ENCODE measurements around the gene RNF32. TPM values are rescaled to one million over a fixed set of nuclear protein-coding genes. Genes with fewer than 3 reads are reported as not detected.

RNF32 gene
- total RNA-seq, 1 experiment from 2014 or later: 2.2 TPM

DNA sequence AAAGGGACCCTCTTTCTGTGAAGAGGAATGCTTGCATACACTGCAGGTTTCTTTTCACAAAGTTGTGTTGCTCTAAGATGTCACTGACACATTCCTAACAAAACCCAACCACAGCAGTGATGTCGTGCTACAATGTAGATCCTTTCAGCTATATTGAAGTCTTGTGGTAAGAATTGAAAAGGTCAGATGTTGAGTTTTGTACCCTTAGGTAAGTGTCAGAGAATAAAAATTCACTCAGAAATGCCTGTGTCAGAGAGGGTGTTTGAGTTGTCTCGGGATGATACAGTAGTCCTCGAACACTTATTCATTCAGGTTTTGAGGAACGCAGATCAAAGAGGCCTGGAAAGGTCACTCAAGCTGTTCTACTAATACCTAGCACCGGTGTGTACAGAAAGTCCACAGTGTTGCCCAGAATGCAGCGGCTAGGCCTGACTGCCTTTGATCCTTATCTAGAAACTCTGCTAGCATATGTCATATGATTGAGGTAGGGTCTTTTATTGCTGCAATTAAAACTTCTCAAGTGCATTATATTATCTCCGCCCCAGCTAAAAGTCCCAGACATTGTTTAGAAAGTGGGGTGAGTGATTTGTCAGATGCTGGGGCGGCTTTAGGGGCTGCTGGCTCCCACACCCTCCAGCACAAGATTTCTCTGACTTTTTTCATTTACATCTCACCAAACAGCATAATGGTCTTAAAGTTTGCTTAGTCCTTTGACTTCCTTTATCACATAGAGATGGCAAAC lies 26.0 kb downstream of the RNF32 start:
- Histone ChIP-seq H3K4me3 (no peak overlapping the region), H3K9me3 (ENCODE audit: insufficient read depth, low read depth) (no peaks in the 10 kb centered on the region), H2AFZ (no peak overlapping the region), H4K20me1 (ENCODE audit: insufficient read depth) (no peaks in the 10 kb centered on the region), H3F3A (ENCODE audit: insufficient read depth, low read depth) (no peaks in the 10 kb centered on the region), H3K27me3 (ENCODE audit: insufficient read depth, low read depth) (no peaks in the 10 kb centered on the region), H3K4me2 (no peak overlapping the region), H3K9me2 (ENCODE audit: insufficient read depth) (no peaks in the 10 kb centered on the region), H3K4me1 (replicated peaks; ENCODE audit: insufficient read depth) (no peaks in the 10 kb centered on the region), H3K79me2 (ENCODE audit: low read depth) (no peaks in the 10 kb centered on the region), H3K27ac (no peak overlapping the region), H3K36me3 (ENCODE audit: low read depth) (no peaks in the 10 kb centered on the region)
- intact Hi-C loops (cut with micrococcal nuclease; ENCODE audit: unreplicated experiment): no loop called here
- DNase-seq: no peak
- BruUV-seq (replicated peaks): no TSS peak
- POLR2A ChIA-PET (ENCODE audit: unreplicated experiment): interaction anchor here (0.7 kb wide), 1 partner anchor 78 kb away, joined by 6 read pairs; no protein-coding TSS in a partner anchor
- TF ChIP-seq CTCF (conservative IDR thresholded peaks at IDR 0.05) (no peak), EZH2 (IDR thresholded peaks at IDR 0.05; ENCODE audit: low read depth) (no peak)
- CTCF ChIA-PET: no interaction called here

- no peaks in the 10 kb centered on the region; the same call in 1 of the 2 replicates for H4K20me1 ChIP-seq (ENCODE audit: insufficient read depth)
- DNase-seq: no peak
- H3K36me3 ChIP-seq (ENCODE audit: low read depth): no peaks in the 10 kb centered on the region
- H3K4me1 ChIP-seq (replicated peaks; ENCODE audit: insufficient read depth): no peaks in the 10 kb centered on the region
- H3F3A ChIP-seq (ENCODE audit: insufficient read depth, low read depth): no peaks in the 10 kb centered on the region
- H3K4me3 ChIP-seq: no peak overlapping the region
- H2AFZ ChIP-seq: no peak overlapping the region
- POLR2A ChIA-PET (ENCODE audit: unreplicated experiment): no interaction called here
- BruUV-seq (replicated peaks): no TSS peak
- no peaks in the 10 kb centered on the region for H3K9me2 ChIP-seq (ENCODE audit: insufficient read depth)
- no peaks in the 10 kb centered on the region for H3K79me2 ChIP-seq (ENCODE audit: low read depth)
- no peak for TF ChIP-seq EZH2 (IDR thresholded peaks at IDR 0.05; ENCODE audit: low read depth)
- TF ChIP-seq CTCF (conservative IDR thresholded peaks at IDR 0.05): no peak
- no peaks in the 10 kb centered on the region for H3K27me3 ChIP-seq (ENCODE audit: insufficient read depth, low read depth)
- H3K9me3 ChIP-seq (ENCODE audit: insufficient read depth, low read depth): no peaks in the 10 kb centered on the region
- intact Hi-C loops (cut with micrococcal nuclease; ENCODE audit: unreplicated experiment): no loop called here
- CTCF ChIA-PET: no interaction called here
- no peak overlapping the region for H3K27ac ChIP-seq
- no peak overlapping the region for H3K4me2 ChIP-seq
Observed at GRCh38 chr7:156667110-156667426, 26.5 kb downstream of the RNF32 start.

DNA sequence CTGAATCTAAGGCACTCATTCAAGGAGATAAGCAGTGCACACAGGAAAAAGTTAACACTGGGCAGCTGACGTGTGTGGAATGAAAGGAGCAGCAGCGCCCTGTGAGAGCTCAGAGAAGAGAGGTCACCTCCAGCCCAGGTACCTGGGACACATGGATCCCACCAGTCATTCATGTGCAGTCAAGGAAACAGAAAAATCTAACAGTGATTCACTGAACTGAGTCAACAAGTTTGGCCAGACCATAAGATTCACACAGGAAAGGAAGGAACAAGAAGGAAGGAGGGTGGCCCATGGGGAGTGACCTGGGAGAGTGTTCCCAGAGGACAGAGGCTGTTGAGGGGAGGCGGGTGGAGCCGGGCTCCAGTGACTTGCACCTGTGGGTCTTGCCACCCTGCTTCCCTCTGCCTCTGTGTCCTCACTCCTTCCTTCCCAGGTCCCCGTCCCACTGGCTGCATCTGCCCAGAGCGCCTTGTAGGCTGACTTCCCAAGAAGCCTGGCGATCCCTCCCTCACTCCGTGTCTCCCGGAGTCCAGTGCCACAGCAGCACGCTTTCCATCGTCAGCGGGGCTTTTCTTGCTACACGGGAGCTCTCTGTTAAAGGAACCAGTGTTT lies 27.7 kb downstream of the RNF32 start:
- Histone ChIP-seq H3K4me3 (no peak overlapping the region), H4K20me1 (ENCODE audit: insufficient read depth) (peaks cover 8% of the 10 kb centered on the region; the same call in 1 of the 2 replicates), H3K9me2 (ENCODE audit: insufficient read depth) (no peaks in the 10 kb centered on the region), H2AFZ (no peak overlapping the region), H3K4me1 (replicated peaks; ENCODE audit: insufficient read depth) (no peaks in the 10 kb centered on the region), H3K27me3 (ENCODE audit: insufficient read depth, low read depth) (no peaks in the 10 kb centered on the region), H3K9me3 (ENCODE audit: insufficient read depth, low read depth) (no peaks in the 10 kb centered on the region), H3K36me3 (ENCODE audit: low read depth) (no peaks in the 10 kb centered on the region), H3K79me2 (ENCODE audit: low read depth) (no peaks in the 10 kb centered on the region), H3K4me2 (no peak overlapping the region), H3F3A (ENCODE audit: insufficient read depth, low read depth) (no peaks in the 10 kb centered on the region), H3K27ac (no peak overlapping the region)
- no TSS peak for BruUV-seq (replicated peaks)
- DNase-seq: no peak
- POLR2A ChIA-PET (ENCODE audit: unreplicated experiment): no interaction called here
- CTCF ChIA-PET: no interaction called here
- no peak for TF ChIP-seq CTCF (conservative IDR thresholded peaks at IDR 0.05)
- TF ChIP-seq EZH2 (IDR thresholded peaks at IDR 0.05; ENCODE audit: low read depth): no peak
- intact Hi-C loops (cut with micrococcal nuclease; ENCODE audit: unreplicated experiment): no loop called here

Measured in PC-9 (cell line).